ENCODE data around the gene P3H4. TPM values are rescaled to one million over a fixed set of nuclear protein-coding genes. Genes with fewer than 3 reads are reported as not detected.

P3H4 gene
- polyA plus RNA-seq, 1 donor from 2014 or later = 17.8 TPM

DNA sequence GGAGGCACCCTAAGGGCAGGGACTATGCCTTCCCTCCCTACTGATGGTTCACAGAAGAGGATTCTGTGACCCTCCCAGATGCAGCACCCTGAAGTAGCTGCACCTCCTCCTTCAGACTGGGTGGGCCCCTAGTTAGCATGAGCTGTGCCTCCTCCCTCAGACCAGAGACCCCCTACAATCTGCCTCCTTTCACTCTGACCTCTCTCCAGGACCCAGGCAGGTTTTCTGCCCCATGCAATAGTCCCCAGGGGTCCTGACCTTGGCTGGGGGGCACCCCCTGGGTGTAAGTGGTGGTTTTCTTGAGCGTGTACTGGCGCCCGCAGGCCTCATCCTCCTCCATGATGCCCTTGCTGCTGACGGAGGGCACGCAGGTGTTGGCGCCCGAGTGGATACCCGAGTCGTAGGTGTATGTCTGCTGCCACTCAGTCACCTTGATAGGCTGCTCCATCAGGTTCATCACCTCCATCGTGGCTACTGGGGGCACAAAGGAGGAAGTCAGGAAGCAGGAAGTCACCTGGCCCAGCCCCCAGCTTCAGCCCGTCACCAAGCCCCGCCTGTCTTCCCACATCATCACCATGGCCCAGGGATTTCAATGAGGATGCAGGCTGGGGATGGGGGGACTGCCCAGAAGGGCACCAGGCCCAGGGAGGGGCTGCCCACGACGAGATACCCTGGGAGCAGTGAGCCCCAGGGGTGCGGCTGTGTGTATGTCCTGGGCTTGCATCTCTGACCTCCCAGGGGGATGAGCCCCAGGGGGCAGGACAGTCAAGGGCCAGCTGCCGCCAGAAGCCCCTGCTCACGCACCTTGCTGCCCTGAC, 40.2 kb downstream of the P3H4 start:
- Histone ChIP-seq H2AFZ (ENCODE audit: low read depth, low read length) (no peak overlapping the region), H3K9me2 (ENCODE audit: insufficient read depth, low read length) (no peaks in the 10 kb centered on the region), H3K9ac (ENCODE audit: low read length) (no peak overlapping the region), H3K9me3 (ENCODE audit: low read length) (no peaks in the 10 kb centered on the region), H4K20me1 (ENCODE audit: insufficient read depth) (peaks cover 22% of the 10 kb centered on the region), H3K27me3 (ENCODE audit: insufficient read depth, low read depth, low read length) (no peaks in the 10 kb centered on the region), H3K4me3 (ENCODE audit: low read length) (no peak overlapping the region), H3K36me3 (ENCODE audit: insufficient read depth, low read length) (no peaks in the 10 kb centered on the region), H3K4me2 (ENCODE audit: low read length) (no peak overlapping the region), H3K27ac (ENCODE audit: low read length) (no peak overlapping the region), H3K79me2 (replicated peaks; ENCODE audit: insufficient read depth, low read length) (peaks cover 23% of the 10 kb centered on the region), H3F3A (ENCODE audit: insufficient read depth, low read length, poor library complexity, severe bottlenecking) (no peaks in the 10 kb centered on the region)
- TF ChIP-seq SMC3 (conservative IDR thresholded peaks at IDR 0.05; ENCODE audit: poor library complexity) (no peak), EZH2 (IDR thresholded peaks at IDR 0.05; ENCODE audit: borderline replicate concordance, insufficient read depth, low read length, poor library complexity, severe bottlenecking) (no peak), POLR2AphosphoS5 (IDR thresholded peaks at IDR 0.05) (no peak), MXI1 (conservative IDR thresholded peaks at IDR 0.05; ENCODE audit: poor library complexity, severe bottlenecking) (no peak), EP300 (conservative IDR thresholded peaks at IDR 0.05; ENCODE audit: poor library complexity, severe bottlenecking) (no peak), TAF1 (IDR thresholded peaks at IDR 0.05; ENCODE audit: low read depth) (no peak)

GRCh38 chr17:41769985-41770384, 41.8 kb downstream of the P3H4 start:
- H3K36me3 ChIP-seq (ENCODE audit: insufficient read depth, low read length) = no peaks in the 10 kb centered on the region
- H2AFZ ChIP-seq (ENCODE audit: low read depth, low read length) = no peak overlapping the region
- no peak overlapping the region for H3K9ac ChIP-seq (ENCODE audit: low read length)
- H3F3A ChIP-seq (ENCODE audit: insufficient read depth, low read length, poor library complexity, severe bottlenecking) = no peaks in the 10 kb centered on the region
- no peaks in the 10 kb centered on the region for H3K9me3 ChIP-seq (ENCODE audit: low read length)
- H3K27ac ChIP-seq (ENCODE audit: low read length) = no peak overlapping the region
- no peak overlapping the region for H3K4me3 ChIP-seq (ENCODE audit: low read length)
- TF ChIP-seq POLR2AphosphoS5 (IDR thresholded peaks at IDR 0.05) = no peak
- TF ChIP-seq EP300 (conservative IDR thresholded peaks at IDR 0.05; ENCODE audit: poor library complexity, severe bottlenecking) = no peak
- TF ChIP-seq, protein P1, sequence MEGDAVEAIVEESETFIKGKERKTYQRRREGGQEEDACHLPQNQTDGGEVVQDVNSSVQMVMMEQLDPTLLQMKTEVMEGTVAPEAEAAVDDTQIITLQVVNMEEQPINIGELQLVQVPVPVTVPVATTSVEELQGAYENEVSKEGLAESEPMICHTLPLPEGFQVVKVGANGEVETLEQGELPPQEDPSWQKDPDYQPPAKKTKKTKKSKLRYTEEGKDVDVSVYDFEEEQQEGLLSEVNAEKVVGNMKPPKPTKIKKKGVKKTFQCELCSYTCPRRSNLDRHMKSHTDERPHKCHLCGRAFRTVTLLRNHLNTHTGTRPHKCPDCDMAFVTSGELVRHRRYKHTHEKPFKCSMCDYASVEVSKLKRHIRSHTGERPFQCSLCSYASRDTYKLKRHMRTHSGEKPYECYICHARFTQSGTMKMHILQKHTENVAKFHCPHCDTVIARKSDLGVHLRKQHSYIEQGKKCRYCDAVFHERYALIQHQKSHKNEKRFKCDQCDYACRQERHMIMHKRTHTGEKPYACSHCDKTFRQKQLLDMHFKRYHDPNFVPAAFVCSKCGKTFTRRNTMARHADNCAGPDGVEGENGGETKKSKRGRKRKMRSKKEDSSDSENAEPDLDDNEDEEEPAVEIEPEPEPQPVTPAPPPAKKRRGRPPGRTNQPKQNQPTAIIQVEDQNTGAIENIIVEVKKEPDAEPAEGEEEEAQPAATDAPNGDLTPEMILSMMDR (IDR thresholded peaks at IDR 0.05; ENCODE audit: poor library complexity, severe bottlenecking) = no peak
- no peak for TF ChIP-seq EZH2 (IDR thresholded peaks at IDR 0.05; ENCODE audit: borderline replicate concordance, insufficient read depth, low read length, poor library complexity, severe bottlenecking)
- TF ChIP-seq SMC3 (conservative IDR thresholded peaks at IDR 0.05; ENCODE audit: poor library complexity) = no peak
- TF ChIP-seq MXI1 (conservative IDR thresholded peaks at IDR 0.05; ENCODE audit: poor library complexity, severe bottlenecking) = no peak
- no peak for TF ChIP-seq TAF1 (IDR thresholded peaks at IDR 0.05; ENCODE audit: low read depth)
- TF ChIP-seq REST (IDR thresholded peaks at IDR 0.05; ENCODE audit: borderline replicate concordance) = no peak
- TF ChIP-seq RAD21 (conservative IDR thresholded peaks at IDR 0.05) = no peak
- H3K79me2 ChIP-seq (replicated peaks; ENCODE audit: insufficient read depth, low read length) = peaks cover 10% of the 10 kb centered on the region
- peaks cover 22% of the 10 kb centered on the region for H4K20me1 ChIP-seq (ENCODE audit: insufficient read depth)
- H3K27me3 ChIP-seq (ENCODE audit: insufficient read depth, low read depth, low read length) = no peaks in the 10 kb centered on the region
- H3K9me2 ChIP-seq (ENCODE audit: insufficient read depth, low read length) = no peaks in the 10 kb centered on the region
- no peak overlapping the region for H3K4me2 ChIP-seq (ENCODE audit: low read length)
